ENCODE measurements around the gene CACFD1. TPM values are rescaled to one million over a fixed set of nuclear protein-coding genes. Genes with fewer than 3 reads are reported as not detected.

Gene CACFD1
- total and polyA plus RNA-seq, 9 of the 15 experiments (the other 6 are each of a cell fraction or from before 2014, with no cell fraction given), result 0.11 to 1.4 (median 1.1) TPM; not detected in 2

- no peak overlapping the region for H3K27ac ChIP-seq (ENCODE audit: extremely low read depth, low read depth, low read length)
- CTCF ChIA-PET (ENCODE audit: low intra/inter-chr PET ratio), result interaction anchor here (0.6 kb wide), 1 partner anchor 68 kb away, joined by 3 read pairs; no protein-coding TSS in a partner anchor
- no peak; the same call in 1 of the 2 replicates for TF ChIP-seq BHLHE40 (IDR thresholded peaks at IDR 0.05; ENCODE audit: low read length)
- no peak for TF ChIP-seq PHTF2 (CRISPR knock-in tag; IDR thresholded peaks at IDR 0.05)
- TF ChIP-seq ZNF184 (CRISPR knock-in tag; IDR thresholded peaks at IDR 0.05), result no peak
- no peak for TF ChIP-seq MAZ (CRISPR knock-in tag; conservative IDR thresholded peaks at IDR 0.05 in 1 of 2, IDR thresholded peaks at IDR 0.05 in 1 of 2)
- TF ChIP-seq, protein P1, sequence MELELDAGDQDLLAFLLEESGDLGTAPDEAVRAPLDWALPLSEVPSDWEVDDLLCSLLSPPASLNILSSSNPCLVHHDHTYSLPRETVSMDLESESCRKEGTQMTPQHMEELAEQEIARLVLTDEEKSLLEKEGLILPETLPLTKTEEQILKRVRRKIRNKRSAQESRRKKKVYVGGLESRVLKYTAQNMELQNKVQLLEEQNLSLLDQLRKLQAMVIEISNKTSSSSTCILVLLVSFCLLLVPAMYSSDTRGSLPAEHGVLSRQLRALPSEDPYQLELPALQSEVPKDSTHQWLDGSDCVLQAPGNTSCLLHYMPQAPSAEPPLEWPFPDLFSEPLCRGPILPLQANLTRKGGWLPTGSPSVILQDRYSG (tag; conservative IDR thresholded peaks at IDR 0.05; ENCODE audit: low read depth), result no peak
- TF ChIP-seq ZNF778 (CRISPR knock-in tag; IDR thresholded peaks at IDR 0.05), result no peak
- TF ChIP-seq MAFK (IDR thresholded peaks at IDR 0.05; ENCODE audit: low read length), result no peak
- no peak for TF ChIP-seq FOXA3 (CRISPR knock-in tag; conservative IDR thresholded peaks at IDR 0.05 in 1 of 2, IDR thresholded peaks at IDR 0.05 in 1 of 2)
- no peak for TF ChIP-seq ZNF668 (CRISPR knock-in tag; IDR thresholded peaks at IDR 0.05)
- ATAC-seq, result no peak
- peak overlapping the region in 1 of 2 experiments; percentile 55; a peak in 2 of 4 replicates for H3K9ac ChIP-seq (ENCODE audit: insufficient read depth in 1 of 2, low read depth in 2 of 2, low read length in 2 of 2)
- POLR2A ChIA-PET, result interaction anchor here (1.2 to 1.7 kb wide), 3 partner anchors 9 to 66 kb away, joined by 3 to 5 read pairs (median 3); no protein-coding TSS in a partner anchor
- intact Hi-C loops (cut with micrococcal nuclease) (no loop called here), in situ Hi-C loops (cut with MboI) (no loop called here)
- WGBS (ENCODE audit: insufficient coverage, low coverage, missing lambda C conversion rate), result 11% methylated on average over 11 of the region's 11 CpGs
- DNase-seq (ENCODE audit: extremely low read depth in 1 of 4, low spot score in 3 of 4), result no peak
- no TSS peak for BruUV-seq (replicated peaks)
- H3K27me3 ChIP-seq (ENCODE audit: control insufficient read depth in 2 of 2, insufficient read depth in 2 of 2, low read length in 2 of 2), result peaks cover 24 to 34% of the 10 kb centered on the region in 2 experiments
- no peaks in the 10 kb centered on the region for H3K9me3 ChIP-seq (replicated peaks; ENCODE audit: control insufficient read depth, insufficient read depth, low read depth, low read length)
- no peak overlapping the region for H2AFZ ChIP-seq (ENCODE audit: low read depth, low read length)
- FAIRE-seq, result no peak
- H3K79me2 ChIP-seq (ENCODE audit: control insufficient read depth, insufficient read depth, low read length), result no peaks in the 10 kb centered on the region
- H3K4me1 ChIP-seq (replicated peaks in 1 of 2; ENCODE audit: control insufficient read depth in 2 of 2, insufficient read depth in 2 of 2, low read length in 2 of 2), result peaks cover 13 to 40% of the 10 kb centered on the region in 2 experiments; a peak in 3 of 5 replicates
- H3K9me1 ChIP-seq (ENCODE audit: control insufficient read depth, insufficient read depth, low read length), result peaks cover 3% of the 10 kb centered on the region
- no peaks in the 10 kb centered on the region for H4K20me1 ChIP-seq (replicated peaks; ENCODE audit: control insufficient read depth, insufficient read depth, low read length)
- no peak overlapping the region for H3K4me3 ChIP-seq
- no peak overlapping the region for H3K4me2 ChIP-seq (ENCODE audit: insufficient read depth, low read length)
- no peaks in the 10 kb centered on the region for H3K36me3 ChIP-seq (ENCODE audit: control insufficient read depth, insufficient read depth, low read length)
Observed at GRCh38 chr9:133426011-133426410, 33.8 kb upstream of the CACFD1 start.
